NCI-H128 (cell line): ENCODE measurements around the gene THSD7B.

ENCODE experiments used
- DNase-seq: peaks from one replicate; lab custom pipeline; 2025; ENCODE audit not compliant: unreplicated experiment; lab: John Stamatoyannopoulos, UW

The THSD7B gene

DNA sequence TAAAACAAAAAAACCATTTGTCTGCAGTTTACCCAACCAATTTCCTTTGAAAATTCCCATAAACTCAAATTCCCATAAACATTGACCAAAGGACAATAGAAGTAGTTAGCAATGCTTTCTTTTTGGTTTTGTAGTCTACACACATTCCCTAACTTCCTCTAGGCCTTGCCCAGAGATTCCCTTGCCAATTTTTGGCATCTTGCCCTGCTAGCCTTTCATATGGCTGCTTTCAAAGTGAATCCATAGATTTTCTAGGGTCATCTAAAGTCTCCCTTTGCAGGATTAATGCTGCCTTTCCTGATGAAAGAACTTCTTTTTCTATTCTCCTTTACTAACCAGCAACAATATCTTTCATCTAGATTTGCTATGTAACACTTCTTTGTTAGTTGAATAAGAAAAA is 33.4 kb downstream of the THSD7B start:
- no peak for DNase-seq

- no peak for DNase-seq
Observed at GRCh38 chr2:136801661-136802060, 36.3 kb downstream of the THSD7B start.

DNA sequence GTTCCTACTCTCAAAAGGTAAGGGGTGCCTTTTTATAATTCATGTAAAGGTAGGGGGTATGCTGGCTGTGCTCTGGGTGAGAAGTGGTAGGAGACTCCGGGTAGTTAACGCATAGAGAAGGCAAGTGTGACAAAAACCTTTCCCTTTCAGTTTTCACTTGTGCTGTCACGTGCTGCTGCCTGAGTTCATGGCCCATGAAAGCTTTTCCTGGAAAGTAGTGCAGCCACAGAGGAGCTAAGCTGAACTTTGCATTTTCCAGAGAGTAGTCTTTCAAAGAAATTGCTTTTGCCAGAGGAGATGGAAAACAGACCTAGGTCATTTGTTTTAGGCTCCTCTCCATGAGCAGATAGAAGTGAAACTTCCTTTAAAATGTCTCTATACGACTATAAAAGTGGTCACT is 44.7 kb downstream of the THSD7B start:
- DNase-seq: no peak

DNA sequence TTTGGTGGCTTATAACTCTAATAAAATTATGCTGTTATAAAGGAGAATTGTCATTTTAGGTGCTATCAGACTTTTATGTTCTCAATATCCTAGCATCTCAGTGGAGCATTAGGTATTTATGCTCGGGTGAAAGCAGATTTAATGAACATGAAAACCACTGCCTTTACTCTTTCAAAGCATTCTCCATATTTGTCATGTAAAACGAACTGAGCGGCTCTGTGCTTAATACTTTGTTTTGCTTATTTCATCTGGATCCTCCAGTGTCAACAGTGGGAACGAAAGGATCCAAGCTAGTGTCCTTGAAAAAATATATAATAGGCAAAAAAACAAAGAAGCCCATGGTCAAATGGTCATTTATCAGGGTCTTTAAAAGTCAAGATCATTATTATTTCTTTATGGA is 53.5 kb downstream of the THSD7B start:
- no peak for DNase-seq

- no peak for DNase-seq
Observed at GRCh38 chr2:136823291-136823690, 57.9 kb downstream of the THSD7B start.

GRCh38 chr2:136828162-136828561 is 62.8 kb downstream of the THSD7B start:
- no peak for DNase-seq

- no peak for DNase-seq
Observed at GRCh38 chr2:136828774-136829173, 63.4 kb downstream of the THSD7B start.

- DNase-seq: no peak
Observed at GRCh38 chr2:136844546-136844945, 79.2 kb downstream of the THSD7B start.

DNA sequence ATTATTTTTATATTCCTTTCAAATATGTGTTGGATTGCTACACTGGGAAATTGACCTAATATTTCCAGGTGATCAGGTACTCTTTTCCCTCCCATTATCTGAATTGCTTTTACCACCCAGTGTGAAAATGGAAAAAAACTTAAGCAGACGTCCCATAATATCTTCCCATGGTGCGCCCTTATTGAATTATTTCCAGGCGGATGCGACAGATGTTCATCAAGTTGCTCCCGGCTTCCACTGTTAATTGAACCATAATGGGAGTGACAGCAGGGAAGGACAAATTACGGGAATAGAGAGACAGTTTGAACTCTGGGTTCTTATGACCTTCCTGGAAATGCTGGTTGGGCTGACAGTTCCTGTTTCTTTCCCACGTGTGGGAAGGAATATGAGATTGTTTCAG is 93.3 kb downstream of the THSD7B start:
- DNase-seq: no peak

DNA sequence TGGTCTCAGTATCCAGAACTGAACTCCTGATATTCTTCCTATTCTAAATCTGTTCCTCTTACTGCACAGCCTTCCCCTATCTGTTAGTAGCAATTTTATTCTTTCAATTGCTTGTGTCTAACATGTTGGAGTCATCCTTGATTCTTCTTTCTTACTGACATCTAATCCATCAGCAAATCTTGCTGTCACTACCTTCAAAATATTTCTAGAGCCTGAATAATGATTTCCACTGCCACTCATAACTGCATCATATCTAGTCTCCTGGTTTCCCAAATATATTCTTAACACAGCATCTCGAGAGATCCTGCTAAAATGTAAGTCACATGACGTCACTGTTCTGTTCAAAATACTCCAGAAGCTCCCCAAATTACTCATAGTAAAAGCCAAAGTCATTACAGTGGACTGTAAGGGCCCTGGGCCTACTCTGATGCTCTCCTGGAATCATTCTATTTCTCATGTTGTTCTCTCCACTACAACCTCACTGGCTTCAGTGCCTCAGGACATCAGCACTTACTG is 95.2 kb downstream of the THSD7B start:
- DNase-seq: no peak

DNA sequence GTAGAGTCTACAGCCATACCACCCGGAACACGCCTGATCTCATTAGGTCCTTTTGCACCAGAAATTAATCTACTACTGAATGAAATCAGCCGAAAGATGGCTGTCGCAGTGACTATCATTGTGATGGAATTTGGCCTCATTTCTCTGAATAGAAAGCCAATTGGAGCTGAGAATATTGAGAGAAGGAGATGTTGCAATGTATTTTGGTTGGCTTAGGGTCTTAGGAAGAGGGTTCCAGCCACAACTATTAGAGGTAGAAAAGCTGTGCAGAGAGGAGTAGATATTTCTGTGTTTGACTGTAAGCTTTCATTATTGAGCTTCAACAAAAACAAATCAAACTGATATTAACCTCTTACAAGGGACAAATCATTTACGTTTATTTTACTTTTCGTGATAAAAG is 98.1 kb downstream of the THSD7B start:
- no peak for DNase-seq

DNA sequence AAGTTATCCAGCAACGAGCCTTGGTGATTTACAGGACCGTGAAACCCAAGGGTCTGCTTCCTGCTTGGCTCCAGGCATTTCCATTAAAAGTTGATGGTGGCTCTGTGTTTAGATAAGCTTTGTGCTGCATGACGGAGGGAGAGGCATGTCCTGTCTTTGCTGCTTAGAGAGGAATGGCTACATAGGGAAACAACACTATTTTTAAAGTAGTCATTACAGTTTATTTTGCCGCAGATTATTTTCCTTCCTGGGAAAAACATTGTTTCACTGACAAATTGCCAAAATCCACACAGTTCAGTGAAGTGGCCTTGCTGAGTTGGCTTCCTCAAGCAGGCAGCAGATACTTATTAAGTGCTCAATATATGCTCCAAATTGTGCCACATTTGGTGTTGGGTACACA is 98.5 kb downstream of the THSD7B start:
- no peak for DNase-seq

- DNase-seq: no peak
Observed at GRCh38 chr2:136871424-136871823, 106.1 kb downstream of the THSD7B start.

DNA sequence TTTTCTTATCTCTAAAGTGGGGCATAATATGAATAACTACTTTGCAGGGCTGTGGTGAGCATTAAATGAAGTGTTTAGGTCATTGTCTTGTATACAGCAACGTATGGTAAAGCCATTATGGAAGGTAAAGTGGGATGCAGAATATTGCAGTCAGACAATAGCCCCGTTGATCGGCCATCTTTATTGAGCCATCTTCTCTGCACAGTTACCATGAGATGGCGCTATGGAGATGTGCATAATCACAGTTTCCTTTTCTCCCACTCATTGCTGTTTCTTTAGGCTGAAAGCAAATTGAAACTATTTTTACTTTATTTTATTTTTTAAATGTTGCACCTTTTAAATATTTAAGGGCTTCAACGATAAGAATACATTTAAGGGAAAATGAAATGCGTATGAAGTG is 108.9 kb downstream of the THSD7B start:
- no peak for DNase-seq

DNA sequence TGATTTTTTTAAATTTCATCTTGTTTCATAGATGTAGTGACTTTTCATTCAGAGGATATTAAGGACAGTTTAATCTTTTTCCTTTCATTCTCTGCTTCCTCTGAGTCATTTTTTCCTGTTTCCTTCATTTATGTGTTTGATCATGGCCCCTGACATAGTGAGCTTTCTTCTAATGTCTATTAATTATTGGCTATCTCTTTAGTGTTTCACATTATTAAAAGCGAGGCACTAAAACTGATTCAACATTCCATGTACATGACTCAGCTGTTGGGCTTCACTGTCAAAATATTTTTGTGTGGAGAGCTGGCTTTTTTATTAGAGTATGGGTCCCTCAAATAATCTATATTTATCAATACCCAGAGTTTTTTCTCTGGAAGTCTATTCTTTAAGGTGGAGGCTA is 125.8 kb downstream of the THSD7B start:
- no peak for DNase-seq

- no peak for DNase-seq
Observed at GRCh38 chr2:136894007-136894634, 128.8 kb downstream of the THSD7B start.

- no peak for DNase-seq
Observed at GRCh38 chr2:136901732-136902131, 136.4 kb downstream of the THSD7B start.

DNA sequence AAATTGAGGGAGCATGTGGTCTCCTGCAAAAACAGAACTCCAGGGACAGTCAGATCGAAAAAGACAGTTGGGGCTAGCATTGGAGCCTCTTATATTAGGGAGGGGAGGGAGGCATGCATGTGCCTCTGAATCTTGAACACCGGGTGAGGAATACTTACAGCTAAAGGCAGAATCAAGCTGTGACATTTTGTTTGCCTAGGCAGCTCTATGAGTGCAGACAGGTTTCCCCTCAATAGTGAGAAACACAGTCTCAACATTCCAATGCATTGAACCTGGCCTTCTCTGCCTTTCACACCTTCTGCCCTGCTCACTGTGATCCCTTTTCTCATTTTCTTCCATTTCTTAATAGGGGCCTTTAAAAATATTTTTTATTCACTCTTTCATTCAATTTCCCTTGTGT is 140.4 kb downstream of the THSD7B start:
- no peak for DNase-seq

GRCh38 chr2:136909777-136910176 is 144.4 kb downstream of the THSD7B start:
- no peak for DNase-seq

DNA sequence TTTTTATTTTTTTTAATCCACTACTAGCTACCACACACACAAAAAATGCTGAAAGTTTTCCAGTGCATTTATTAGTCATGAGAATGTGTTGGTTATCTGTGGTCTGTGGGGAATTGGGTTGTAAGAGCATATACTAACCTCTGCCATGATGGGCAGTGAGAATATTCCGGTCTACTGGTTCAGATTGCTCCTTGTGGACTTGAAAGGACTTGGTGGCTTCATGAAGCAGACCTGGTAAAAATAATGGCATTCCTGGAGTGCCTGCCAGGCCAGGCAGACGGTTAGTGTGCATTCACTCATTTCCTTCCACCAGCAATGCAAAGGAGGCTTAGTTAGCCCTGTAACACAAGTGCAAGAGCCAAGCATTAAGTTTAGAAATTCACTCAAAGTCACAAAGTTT is 150.8 kb downstream of the THSD7B start:
- no peak for DNase-seq

DNA sequence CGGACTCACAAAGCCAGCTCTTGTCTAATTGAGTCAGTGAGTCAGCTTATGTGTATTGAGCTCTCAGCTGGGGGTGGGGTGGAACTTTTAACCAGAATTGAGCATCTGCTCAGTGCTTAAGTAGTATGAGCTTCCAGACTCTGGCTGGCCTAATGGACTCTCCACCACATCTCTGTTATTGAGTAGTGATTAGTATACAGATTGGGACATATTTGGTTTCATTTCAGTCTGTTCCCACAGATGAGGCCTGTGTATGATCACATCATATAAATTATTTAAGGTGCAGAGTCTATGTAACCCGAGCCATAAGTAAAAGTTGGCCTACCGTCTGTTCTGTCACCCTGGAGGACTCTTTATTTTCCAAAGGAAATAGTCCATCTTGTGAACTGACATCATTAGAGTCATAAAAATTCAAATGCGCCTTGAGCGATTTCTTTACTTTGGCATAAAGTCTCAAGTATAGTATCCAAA is 152.1 kb downstream of the THSD7B start:
- peak; percentile 12 for DNase-seq

DNA sequence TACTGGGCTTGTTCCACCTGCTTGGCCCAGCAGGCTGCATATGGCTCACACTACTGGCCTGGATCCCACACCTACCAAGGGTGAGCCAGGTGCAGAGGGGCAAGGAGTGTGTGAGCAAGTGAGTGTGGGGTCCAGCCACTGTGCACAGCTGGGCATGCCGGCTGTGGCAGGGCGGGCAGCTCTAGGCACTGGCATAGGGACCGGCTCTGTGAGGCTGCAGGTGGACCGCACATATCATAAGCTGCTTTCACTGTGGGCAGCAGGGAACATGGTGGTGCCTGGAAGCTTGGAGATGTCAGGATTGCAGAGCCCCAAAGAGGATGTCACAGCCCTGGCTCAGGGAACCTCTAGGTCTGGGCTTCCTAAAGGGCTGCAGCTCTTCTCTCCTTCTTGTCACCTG is 154.3 kb downstream of the THSD7B start:
- DNase-seq: no peak

DNA sequence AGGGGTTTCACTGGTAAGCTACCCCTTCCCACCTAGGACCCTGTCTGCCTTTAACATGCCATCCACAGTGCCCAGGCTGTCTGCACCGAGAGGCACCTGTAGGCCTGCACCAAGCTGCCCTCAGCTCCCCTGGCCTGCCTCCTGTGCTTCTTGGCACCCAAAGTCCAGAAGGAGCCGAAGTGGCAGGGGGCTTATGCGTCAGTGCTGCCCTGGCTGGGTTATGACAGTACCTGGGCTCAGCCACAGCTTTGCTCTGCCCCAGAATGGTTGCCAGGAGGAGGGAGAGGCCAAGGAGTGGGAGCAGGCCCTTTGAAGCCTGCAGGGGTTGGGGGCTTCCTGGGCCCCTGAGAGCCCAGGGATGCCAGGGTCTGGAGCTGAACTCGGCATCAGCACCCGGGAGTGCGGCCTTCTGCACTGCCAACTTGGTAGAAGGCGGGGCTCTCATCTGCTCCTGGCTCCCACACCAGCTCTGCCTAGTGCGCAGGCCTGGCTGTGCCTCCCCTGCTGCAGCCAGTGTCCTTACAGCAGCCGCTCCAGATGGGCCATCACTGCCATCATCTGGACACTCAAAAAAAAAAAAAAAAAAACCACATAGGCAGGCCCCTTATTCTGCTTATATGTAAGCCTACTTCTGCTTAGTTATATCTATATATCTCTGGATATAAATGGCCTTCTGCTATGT is 155.4 kb downstream of the THSD7B start:
- DNase-seq: no peak
